ENCODE measurements around the gene FAM193B.
"Not testable (repeated sequence)": the region's sequence is repeated elsewhere in the genome, so short reads cannot be mapped to it uniquely, and the experiment has no call there.

The FAM193B gene

GRCh38 chr5:177565046-177565445, 10.7 kb upstream of the FAM193B start:
- H3K4me3 ChIP-seq (replicated peaks; ENCODE audit: insufficient read depth, low read length): no peak overlapping the region
- no peak overlapping the region for H3K27ac ChIP-seq (replicated peaks)
- H3K27me3 ChIP-seq (ENCODE audit: insufficient read depth, poor library complexity, severe bottlenecking): no peaks in the 10 kb centered on the region
- DNase-seq (ENCODE audit: low read depth in 1 of 2, low spot score in 1 of 2): no peak
- TF ChIP-seq CTCF (IDR thresholded peaks at IDR 0.05; ENCODE audit: insufficient read depth, low read length): no peak
- no peak for TF ChIP-seq POLR2AphosphoS5 (IDR thresholded peaks at IDR 0.05; ENCODE audit: low read depth)
- no peak for TF ChIP-seq SPI1 (IDR thresholded peaks at IDR 0.05; ENCODE audit: borderline replicate concordance, low read depth)
- no peak for TF ChIP-seq REST (IDR thresholded peaks at IDR 0.05; ENCODE audit: insufficient replicate concordance, low read depth)
- TF ChIP-seq GABPA (IDR thresholded peaks at IDR 0.05; ENCODE audit: low read depth): no peak

- not testable (repeated sequence) for H3K27me3 ChIP-seq (ENCODE audit: insufficient read depth, poor library complexity, severe bottlenecking)
Observed at GRCh38 chr5:177559446-177559941, 5.1 kb upstream of the FAM193B start.

GRCh38 chr5:177557796-177558195, 3.4 kb upstream of the FAM193B start:
- H3K4me3 ChIP-seq (replicated peaks; ENCODE audit: insufficient read depth, low read length): no peak overlapping the region
- H3K27me3 ChIP-seq (ENCODE audit: insufficient read depth, poor library complexity, severe bottlenecking): no peaks in the 10 kb centered on the region
- no peak for DNase-seq (ENCODE audit: low read depth in 1 of 2, low spot score in 1 of 2)
- H3K27ac ChIP-seq (replicated peaks): no peak overlapping the region
- no peak for TF ChIP-seq SPI1 (IDR thresholded peaks at IDR 0.05; ENCODE audit: borderline replicate concordance, low read depth)
- no peak for TF ChIP-seq CTCF (IDR thresholded peaks at IDR 0.05; ENCODE audit: insufficient read depth, low read length)
- TF ChIP-seq POLR2AphosphoS5 (IDR thresholded peaks at IDR 0.05; ENCODE audit: low read depth): no peak
- no peak for TF ChIP-seq REST (IDR thresholded peaks at IDR 0.05; ENCODE audit: insufficient replicate concordance, low read depth)
- no peak for TF ChIP-seq GABPA (IDR thresholded peaks at IDR 0.05; ENCODE audit: low read depth)

More at GRCh38 chr5:177559446-177559941, 5.1 kb upstream of the FAM193B start:
- DNase-seq (ENCODE audit: low read depth in 1 of 2, low spot score in 1 of 2); H3K27ac ChIP-seq (replicated peaks); H3K4me3 ChIP-seq (replicated peaks; ENCODE audit: insufficient read depth, low read length): not testable (repeated sequence)

GRCh38 chr5:177557041-177557647, 2.8 kb upstream of the FAM193B start:
- H3K27me3 ChIP-seq (ENCODE audit: insufficient read depth, poor library complexity, severe bottlenecking): no peaks in the 10 kb centered on the region
- TF ChIP-seq SPI1 (IDR thresholded peaks at IDR 0.05; ENCODE audit: borderline replicate concordance, low read depth): peak; percentile 25; the same call in 1 of the 2 replicates
- TF ChIP-seq REST (IDR thresholded peaks at IDR 0.05; ENCODE audit: insufficient replicate concordance, low read depth): no peak
- no peak for TF ChIP-seq POLR2AphosphoS5 (IDR thresholded peaks at IDR 0.05; ENCODE audit: low read depth)
- TF ChIP-seq GABPA (IDR thresholded peaks at IDR 0.05; ENCODE audit: low read depth): no peak
- TF ChIP-seq CTCF (IDR thresholded peaks at IDR 0.05; ENCODE audit: insufficient read depth, low read length): no peak
- no peak overlapping the region for H3K4me3 ChIP-seq (replicated peaks; ENCODE audit: insufficient read depth, low read length)
- peak in 1 of 2 experiments; percentile 33 for DNase-seq (ENCODE audit: low read depth in 1 of 2, low spot score in 1 of 2)
- H3K27ac ChIP-seq (replicated peaks): no peak overlapping the region

All from HL-60 (cell line).